Posterior vena cava (tissue), 2 donors: ENCODE measurements around the gene MMS19. TPM values are rescaled to one million over a fixed set of nuclear protein-coding genes. Genes with fewer than 3 reads are reported as not detected.

Source experiments
- DNase-seq: peaks from one replicate; pipeline ENCODE4 v3.0.0-alpha.2; 2020; ENCODE audit warnings: low spot score
- intact Hi-C, 2 donors: fragments of 100-400 bp; cut with DNase I; formaldehyde crosslinking; loops; one replicate each; pipeline versions ENCODE4 v1.14.1 to v1.14.2; 2022 to 2023
- total RNA-seq, 2 donors: library from RNA; stranded (reverse); fragmentation: NEBNext Ultra II Directional; extraction: Animal tissue kit (Norgen Biotek cat#: 25700); gene quantifications; one replicate each; pipeline ENCODE4 v1.2.1, GENCODE V29; 2021
- donor health status: DM: yes; HTN: yes; CAD: no.
- donor health status: DM: yes; HTN: yes; CAD: no.

The MMS19 gene
- total RNA-seq, 2 donors from 2014 or later, result 29.5 to 32.1 TPM

DNA sequence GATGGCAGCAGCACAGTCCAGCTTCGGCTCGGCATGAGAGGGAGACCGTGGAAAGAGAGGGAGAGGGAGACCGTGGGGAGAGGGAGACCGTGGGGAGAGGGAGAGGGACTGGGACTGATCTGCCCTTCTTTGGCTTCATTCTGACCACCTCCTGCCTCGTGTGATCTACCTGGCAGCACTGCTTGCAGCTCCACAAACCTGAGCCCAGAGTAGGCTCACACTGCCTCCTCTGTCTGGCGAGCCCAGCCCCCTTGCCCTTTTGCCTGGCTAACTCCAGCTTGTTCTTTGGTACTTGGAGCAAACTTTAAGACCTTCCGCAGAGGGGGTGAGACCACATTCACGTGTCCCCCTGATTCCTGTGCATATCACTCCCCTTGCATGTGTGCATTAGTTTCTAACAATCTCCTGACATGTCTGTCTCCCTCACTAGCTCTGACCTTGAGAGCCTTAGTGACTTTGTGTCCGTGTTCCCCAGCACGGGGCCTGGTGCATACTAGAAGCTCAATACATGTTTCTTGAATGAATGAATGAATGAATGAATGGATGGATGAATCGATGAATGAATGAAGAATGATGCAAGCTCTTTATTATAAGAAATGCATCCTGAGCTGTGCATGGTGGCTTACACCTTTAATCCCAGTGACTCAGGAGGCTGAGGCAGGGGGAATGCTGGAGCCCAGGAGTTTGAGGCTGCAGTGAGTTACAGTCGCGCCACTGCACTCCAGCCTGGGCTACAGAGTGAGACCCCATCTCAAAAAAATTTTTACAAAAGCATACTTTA, 31.7 kb upstream of the MMS19 start:
- no peak for DNase-seq
- intact Hi-C loops, result loop anchor here in 1 of 2 donors (5.0 kb wide), 1 partner anchor 762 kb away; no protein-coding TSS in a partner anchor

DNA sequence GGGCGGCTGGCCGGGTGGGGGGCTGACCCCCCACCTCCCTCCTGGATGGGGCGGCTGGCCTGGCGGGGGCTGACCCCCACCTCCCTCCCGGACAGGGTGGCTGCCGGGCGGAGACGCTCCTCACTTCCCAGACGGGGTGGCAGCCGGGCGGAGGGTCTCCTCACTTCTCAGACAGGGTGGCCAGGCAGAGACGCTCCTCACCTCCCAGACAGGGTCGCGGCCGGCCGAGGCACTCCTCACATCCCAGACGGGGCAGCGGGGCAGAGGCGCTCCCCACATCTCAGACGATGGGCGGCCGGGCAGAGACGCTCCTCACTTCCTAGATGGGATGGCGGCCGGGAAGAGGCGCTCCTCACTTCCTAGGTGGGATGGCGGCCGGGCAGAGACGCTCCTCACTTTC, 30.7 kb upstream of the MMS19 start:
- DNase-seq, result peak; percentile 54
- intact Hi-C loops, result loop anchor here in 1 of 2 donors (5.0 kb wide), 1 partner anchor 763 kb away; no protein-coding TSS in a partner anchor

DNA sequence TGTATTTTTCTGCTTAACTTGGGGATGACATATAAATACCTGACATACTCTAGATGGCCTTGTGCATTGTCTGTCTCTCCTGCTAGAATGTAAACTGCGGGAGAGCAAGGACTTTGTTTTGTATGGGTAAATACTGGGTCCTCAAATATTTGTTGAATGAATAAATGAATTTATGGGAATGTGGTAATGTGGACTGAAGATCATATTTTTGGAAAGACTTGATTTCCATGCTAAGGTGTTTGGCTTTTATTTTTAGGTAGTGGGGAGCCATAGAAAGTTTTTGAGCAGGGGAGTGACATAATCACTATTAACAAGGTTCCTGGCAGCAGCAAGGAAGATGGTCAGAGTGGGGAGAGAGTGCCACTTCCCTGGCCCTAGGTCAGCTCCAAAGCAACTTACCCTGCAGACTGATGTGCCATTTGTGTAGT, 27.5 kb upstream of the MMS19 start:
- intact Hi-C loops, result loop anchor here in 1 of 2 donors (5.0 kb wide), 1 partner anchor 767 kb away; no protein-coding TSS in a partner anchor
- DNase-seq, result no peak

DNA sequence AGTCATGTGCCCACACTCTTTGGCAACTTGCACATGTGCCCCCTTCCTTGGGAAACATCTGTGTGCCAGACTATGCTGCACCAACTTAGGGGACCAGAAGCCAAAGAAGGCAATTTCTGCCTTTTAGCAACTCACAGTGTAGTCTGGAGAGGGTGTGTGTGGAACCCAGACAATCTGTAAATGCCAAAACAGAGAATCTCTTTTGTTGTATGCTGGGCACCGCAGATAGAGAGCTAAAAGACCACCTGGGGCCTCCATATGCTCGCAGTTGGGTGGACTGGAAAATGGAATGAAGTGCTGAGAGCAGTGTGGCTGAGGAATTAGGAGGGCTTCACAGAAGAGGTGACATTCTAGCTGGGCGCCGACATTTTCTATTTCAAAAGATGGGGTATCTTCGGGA, 26.9 kb upstream of the MMS19 start:
- intact Hi-C loops, result loop anchor here in 1 of 2 donors (5.0 kb wide), 1 partner anchor 767 kb away; no protein-coding TSS in a partner anchor
- DNase-seq, result no peak

DNA sequence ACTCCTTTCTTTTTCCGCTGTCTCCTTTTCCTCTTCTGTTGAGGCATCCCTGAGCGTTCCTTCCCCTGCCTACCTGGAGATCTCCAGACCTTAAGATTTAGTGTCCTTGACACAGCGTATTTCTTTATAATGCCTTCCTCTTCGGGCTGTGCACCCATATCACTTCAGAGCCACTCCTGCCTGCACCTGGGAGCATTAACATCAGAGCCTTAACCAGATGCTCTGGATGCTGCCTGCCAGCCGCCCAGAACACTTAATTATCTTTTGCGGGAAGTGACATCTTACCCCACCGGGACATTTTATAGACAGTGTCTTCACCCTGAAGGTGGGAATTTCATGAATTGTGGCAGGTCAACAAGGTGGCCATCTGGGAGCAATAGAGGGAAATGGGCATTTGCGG, 24.7 kb upstream of the MMS19 start:
- DNase-seq, result no peak
- intact Hi-C loops, result no loop called here

DNA sequence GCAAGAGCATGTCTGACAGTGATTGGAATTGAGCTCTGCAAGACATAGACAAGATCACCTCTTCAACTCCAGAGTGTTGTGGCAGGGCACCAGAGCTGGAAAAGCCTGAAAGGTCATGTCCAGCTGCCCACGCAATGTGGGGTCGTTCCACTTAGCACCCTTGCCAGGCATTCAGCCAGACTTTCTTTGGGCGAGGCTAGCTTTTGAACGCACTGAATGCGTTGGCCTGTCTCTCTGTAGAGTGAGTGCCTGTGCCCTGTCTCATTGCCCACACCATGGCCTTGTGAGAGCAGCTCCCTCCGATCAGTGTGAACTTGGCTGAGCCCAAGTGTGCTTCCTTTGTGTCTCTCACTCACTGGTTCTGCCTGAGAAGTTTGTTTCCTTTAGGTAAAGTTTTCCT, 23.8 kb upstream of the MMS19 start:
- intact Hi-C loops, result no loop called here
- DNase-seq, result no peak

DNA sequence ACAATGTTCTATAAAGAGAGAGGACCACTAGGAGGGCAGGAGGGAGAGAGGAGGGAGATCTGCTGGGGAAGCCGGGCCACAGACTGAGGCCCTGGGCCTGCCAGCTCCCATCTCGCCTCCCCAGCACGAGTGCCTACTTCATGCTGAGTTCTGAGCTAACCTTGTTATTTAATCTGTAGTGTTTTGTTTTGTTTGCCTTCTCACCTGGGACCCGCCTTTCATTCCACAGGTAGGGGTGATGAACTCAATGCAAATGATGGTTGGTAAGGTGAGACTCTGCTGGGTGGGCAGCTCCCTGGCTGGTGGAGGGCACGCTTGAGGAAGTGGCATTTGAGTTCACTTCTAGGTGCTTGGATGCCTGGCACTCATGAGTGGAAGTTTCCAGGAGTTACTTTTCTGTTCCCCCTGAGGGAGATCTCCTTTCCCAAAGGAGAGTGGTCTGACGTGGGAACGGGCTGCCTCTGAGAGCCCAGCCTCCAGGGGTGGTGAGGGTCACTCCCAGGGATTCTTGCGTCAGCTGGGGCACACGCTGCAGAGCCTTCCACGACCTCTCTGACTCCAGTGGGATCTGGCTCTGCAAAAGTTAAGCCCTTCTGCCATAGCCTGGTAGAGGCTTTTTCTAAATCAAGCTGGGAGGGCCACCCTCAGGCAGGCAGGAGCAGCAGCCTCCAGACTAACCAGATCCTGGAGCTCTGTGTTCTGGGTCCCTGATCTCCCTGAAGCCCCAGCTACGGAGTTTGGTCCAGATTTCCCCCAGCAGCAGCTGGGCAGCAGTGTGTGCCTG, 22.9 kb upstream of the MMS19 start:
- intact Hi-C loops, result no loop called here
- no peak for DNase-seq

DNA sequence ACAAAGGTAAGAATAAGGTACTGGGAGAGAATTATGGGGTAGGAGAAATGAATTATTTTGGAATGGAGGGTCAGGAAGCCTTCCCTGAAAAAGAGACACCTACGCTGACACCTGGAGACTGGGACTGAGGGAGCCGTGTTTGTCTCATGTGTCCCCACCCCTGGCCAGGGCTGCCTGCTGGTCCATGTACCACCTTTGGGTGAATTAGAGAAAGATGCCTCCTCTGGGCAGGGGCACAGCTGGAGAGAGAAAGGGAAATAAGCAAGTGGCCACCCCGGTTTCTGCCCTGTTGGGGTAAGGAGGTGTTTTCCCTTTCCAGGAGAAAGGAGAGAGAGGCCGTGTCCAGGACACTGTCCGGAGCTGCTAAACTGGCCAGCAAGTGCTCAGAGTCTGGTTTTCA, 22.3 kb upstream of the MMS19 start:
- DNase-seq, result no peak
- intact Hi-C loops, result no loop called here

DNA sequence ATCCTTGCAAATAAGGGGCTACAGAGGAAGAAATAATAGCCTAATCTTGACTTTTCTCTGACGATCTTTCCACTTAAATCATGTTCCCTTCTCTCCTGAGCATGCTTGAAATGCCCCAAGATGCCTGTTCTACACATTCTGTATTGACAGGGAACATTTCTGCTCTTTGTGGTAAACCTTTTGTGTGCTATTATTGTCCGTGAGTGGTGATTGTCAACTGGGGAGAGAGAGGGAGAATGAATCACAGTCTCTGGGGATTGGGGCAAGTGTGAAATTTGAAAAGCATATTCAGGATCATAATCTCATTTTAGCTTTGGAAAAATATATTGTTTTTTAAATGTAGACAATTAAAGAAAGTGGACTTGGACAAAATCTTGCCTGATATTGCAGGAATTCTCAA, 21.1 kb upstream of the MMS19 start:
- no peak for DNase-seq
- intact Hi-C loops, result no loop called here

DNA sequence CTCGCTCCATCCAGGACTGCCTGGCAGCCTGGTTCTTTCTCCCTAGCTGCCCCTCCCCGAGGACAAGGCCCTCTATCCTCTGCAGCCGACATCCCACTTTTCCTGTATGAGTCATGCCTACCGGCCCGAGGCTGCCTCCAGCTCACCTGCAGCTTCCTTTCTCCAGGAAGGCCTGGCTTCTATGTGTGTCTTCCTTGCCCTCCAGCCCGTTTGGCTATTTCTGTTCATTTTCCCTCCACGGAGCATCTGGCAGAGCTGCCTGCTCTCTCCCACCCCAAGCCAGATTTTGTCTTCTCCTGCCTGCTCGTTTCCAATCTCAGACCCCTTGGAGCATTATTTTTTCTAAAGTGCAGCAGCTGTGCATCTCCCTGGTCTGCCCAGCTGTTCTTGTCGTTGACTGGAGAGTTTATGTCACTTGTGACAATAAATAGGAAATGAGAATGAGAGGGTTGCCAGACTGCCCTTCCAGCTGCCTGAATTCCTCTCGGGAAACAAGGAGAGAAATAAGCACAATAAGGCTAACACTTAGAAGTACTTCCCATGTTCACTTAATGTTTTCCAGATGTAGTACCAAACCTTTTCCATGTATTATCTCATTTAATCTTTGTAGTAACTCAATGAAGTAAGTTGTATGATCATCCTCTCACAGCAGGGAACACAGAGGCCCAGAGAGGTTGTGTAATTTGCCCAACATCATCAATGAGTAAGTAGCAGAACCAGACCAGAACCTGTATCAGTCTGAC, 20.2 kb upstream of the MMS19 start:
- intact Hi-C loops, result no loop called here
- DNase-seq, result no peak

DNA sequence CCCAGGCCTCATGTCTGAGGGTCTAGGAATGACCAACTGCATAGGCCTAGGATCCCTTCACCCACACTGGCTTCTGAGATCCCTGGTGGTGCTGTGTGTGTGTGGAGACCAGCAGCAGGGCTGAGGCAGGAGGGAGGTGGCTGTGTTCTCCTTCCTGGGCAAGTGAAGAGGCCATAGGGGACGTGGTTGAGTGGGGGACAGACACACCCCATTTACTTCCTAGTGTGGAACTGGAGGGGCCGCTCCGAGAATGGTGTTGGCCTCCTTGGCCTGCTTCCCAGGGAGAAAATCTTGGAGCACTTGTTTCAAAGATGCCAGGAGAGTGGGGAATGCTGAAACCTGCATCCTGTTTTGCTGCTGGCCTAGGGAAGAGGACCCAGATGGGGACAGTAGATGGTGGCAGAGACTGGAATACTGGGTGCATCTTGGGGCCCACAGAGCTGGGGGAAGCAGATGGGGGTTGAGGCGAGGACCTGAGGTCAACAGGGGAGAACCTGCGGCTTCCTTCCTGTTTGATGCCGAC, 19.6 kb upstream of the MMS19 start:
- DNase-seq, result no peak
- intact Hi-C loops, result no loop called here

DNA sequence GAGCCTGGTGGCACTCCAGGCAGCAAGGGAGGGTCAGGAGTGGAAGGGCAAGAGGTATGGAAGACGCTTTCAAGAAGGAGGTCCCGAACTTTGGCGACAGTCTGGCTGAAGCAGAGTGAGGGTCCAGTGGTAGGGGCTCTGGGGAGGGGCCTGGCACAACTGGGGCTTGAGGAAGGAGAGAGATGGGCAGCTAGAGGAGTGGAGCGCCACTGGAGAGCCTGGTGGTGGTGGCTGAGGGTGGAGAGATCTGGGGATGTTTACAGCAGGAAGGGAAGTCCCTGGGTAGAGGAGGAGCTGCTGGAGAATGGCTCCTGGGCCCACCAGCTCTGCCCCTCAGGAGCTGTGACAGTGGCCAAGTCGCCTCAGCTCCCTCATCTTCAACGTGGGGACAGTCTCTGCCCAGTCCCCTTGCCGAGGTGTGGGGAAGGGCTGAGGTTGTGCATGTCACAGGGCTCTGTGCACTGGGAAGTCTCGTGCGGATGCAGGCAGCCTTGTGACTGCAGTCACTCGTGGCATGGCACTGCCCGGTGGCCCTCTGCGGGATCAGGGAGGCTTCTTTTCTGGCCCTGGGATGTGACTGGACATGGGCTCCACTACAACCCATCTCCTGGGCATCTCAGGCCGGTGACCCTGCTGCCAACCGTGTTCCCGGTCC, 19.0 kb upstream of the MMS19 start:
- no peak for DNase-seq
- intact Hi-C loops, result no loop called here

DNA sequence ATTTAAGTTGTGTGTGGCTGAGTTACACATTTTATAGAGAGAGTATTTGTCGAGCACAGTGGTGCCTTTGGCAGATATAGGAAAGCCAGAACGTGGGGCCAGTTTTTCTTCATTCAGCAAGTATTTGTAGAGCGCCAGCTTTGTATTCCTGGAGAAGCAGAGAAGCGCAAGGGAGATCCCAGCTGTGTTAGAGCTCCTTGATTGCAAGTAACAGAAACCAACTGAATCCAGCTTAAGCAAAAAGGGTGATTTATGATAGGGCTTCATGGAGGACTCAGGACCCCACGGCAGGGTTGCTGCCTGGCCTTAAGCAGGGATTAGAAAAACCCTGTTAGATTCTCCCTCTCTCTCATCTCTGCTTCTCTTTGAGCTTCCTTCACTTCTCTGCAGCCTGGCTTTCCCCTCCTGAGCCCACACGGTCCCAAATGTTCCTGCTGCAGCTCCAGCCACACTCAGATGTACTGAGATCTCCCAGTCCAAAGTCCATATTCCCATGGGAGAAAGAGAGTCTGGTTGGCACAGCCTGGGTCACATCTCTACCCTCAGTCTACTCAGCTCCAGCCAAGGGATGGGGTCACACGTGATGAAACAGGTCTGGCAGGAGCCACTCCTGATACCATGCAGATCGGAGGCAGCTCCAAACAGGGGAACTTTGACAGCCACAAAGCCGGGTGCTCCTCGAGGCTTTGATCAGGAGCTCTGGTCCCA, 17.2 kb upstream of the MMS19 start:
- intact Hi-C loops, result no loop called here
- DNase-seq, result no peak

DNA sequence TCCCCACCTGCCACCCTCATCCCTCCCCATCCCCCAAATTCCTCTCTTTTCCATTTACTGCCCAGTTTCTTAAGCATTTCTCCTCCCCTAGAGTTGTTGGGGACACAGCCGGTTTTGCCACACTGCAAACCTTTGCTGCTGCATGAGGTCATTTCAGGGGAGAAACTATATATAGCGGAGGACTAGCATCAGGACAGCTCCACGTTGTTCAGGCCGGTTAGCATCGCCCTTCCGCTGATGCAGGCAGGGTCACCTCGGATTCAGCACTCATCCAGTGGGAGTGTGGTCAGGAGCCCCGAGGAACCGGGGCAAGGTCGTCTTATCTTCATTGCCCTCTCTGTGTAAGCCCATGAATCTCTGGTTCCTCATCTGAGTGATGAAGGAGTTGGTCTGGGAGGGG, 16.1 kb upstream of the MMS19 start:
- intact Hi-C loops, result no loop called here
- DNase-seq, result no peak

DNA sequence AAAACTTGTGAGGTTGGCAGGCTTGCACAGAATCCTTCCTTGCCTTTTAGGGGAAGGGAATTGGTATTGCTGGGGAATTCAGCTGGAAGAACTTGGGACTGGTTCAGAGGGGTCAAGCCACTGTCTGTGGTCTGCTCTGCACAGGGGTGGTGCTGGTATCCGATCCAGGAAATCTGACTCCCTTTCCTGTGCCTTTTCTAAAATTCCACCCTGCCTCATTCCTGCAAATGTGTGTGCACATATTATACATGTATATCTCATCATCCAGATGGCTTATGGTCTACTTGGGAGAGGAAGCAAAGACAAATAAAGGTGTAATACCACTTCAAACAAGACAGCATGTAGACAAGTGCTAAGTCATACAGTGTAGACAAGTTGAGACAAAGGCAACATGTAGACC, 14.8 kb upstream of the MMS19 start:
- DNase-seq, result no peak
- intact Hi-C loops, result no loop called here

DNA sequence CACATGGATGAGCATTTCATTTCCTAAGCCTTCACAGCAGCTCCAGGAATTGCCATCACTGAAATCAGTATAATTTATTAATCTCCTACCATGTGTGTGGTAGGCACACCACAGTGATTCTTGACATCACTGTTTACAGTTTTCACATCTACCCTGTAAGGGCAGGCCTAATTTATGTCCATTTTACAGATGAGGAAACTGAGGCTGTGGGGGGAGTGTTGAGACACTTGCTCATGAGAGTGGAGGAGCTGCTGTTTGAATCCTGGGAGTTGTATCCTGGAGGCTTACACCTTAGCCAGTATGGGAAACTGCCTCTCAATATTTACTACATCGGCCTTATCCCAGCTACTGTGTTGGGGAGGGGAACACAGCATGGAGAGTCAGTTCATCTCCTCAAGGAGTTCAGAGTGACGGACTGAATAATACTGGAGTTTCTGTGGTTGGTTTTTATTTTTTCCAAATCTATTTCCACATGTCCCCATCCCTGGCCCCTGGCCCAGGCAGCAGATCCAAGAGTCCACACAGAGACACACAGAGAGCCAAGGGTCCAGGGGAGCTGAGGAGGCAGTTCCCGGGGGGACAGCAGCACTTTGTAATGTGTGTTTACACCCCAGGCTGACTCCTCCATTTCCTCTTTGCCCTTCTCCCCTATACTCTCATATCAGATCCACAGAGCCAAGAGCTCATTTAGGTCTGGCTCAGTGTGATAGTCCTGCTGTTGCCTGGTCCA, 13.7 kb upstream of the MMS19 start:
- intact Hi-C loops, result no loop called here
- DNase-seq, result no peak

DNA sequence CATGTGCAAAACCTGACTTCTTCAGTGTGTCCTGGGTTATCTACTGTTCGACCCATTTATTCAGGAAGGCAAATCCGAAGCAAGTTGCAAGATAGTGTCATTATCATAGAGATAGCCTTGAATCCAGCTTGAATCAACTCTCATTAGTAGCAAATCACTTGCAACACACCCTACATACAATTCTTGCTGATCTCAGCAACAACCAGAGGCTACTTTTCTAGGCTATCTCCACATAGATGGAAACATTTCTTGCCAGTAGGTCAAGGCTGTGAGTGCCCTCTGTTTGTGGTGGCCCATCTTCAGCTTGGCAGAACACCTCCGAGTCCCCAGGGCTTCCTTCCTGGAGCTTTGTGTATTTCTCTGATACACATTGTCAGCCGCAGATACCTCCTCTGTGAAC, 12.5 kb upstream of the MMS19 start:
- intact Hi-C loops, result no loop called here
- no peak for DNase-seq

DNA sequence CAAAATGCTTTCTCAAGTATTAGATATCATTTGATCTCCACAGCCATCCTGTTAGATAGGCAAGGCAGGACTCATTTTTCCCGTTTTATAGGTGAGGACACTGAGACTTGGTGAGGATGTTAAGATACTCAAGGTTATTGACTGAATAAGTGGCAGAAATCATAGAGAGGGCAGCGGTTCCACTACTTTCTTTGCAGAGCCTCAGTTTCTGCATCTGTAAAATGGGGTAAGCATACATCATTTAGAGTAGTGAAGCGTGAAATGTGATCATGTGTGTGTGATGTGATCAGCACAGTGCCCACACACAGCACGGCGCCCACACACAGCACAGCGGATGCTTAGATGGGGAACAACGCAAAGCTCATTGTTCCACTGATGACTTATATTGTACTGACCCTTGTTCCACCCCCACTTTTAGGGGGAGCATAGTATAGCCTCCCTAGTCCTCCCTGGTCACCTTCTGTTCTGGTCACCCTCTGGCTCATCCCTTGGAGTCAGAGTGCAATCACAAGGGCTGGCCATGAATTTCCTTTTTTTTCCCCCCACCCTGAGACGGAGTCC, 11.0 kb upstream of the MMS19 start:
- intact Hi-C loops, result no loop called here
- DNase-seq, result no peak
